ENCODE measurements around the gene GREB1.

GREB1 gene

GRCh38 chr2:11662882-11663281 lies 129.0 kb downstream of the GREB1 start:
- DNase-seq (ENCODE audit: low spot score), result no peak

DNA sequence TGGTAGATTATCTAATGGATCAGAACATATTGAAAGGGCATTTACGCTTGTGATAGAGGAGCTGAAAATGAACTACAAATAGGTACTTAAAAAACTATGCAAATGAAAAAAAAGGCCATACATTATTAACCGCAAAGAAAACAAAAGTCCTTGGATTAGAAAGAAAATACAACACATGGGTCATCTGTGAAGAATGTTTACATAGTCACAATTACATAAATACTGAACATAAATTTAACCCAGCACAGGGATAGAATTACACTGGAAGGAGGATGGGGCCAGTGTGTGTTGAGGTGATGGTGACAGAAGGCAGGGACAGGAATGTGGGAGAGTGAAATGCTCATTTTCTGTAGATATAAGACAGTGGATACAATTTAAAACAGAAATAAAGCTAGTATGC lies 129.6 kb downstream of the GREB1 start:
- no peak for DNase-seq (ENCODE audit: low spot score)

GRCh38 chr2:11665028-11665427 lies 131.2 kb downstream of the GREB1 start:
- no peak for DNase-seq (ENCODE audit: low spot score)

DNA sequence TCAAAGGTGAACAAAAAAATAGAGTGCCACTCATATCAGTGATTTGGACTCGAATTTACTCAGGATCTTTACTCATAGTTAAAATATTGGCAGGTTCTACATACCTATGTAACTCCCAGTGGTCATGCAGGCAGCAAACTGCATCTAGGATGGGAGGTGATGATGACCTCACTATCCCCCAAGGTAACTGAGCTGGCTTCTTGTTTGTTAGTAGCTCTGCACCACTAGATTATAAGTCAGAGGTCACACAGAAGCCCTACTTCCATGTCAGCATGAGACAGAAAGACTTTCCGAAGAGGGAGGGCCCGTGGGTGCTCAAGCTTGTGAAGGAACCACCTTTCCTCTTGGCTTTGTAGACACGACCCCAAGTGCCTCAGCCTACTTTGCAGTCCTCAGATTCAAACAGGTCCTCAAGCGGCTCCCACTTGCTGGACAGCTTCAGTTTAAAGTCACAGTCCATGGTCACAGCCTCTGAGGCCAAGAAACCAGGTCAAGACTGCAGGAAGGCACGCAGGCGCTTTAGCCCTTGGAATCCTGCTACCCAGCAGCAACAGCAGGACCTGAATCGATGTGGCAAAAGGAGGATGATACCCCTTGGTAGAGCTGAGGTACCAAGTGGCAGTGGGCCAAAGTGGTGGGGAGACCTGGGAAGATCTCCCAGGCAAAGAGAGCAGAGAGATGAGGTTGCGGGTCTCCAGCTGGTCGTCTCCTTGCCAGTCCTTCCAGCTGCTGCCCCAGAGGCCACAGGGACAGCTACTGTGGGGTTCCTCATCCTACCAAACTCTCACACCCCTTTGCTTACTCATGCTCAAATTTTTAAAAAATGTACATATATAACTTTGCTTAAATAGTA lies 131.9 kb downstream of the GREB1 start:
- no peak for DNase-seq (ENCODE audit: low spot score)

DNA sequence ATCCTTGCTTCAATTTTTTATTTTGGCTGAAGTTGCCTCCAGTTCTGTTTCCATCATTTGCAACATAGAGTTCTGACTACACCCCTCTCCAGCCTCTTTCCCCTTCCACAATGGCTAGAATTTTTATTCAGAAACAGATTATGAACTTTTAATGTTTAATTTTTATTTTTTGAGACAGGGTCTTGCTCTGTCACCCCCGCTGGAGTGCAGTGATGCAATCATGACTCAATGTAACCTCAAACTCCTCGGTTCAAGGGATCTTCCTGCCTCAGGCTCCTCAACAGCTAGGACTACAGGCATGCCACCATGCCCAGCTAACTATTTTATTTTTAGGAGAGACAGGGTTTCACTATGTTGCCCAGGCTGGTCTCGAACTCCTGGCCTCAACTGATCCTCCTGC lies 133.3 kb downstream of the GREB1 start:
- DNase-seq (ENCODE audit: low spot score), result no peak

DNA sequence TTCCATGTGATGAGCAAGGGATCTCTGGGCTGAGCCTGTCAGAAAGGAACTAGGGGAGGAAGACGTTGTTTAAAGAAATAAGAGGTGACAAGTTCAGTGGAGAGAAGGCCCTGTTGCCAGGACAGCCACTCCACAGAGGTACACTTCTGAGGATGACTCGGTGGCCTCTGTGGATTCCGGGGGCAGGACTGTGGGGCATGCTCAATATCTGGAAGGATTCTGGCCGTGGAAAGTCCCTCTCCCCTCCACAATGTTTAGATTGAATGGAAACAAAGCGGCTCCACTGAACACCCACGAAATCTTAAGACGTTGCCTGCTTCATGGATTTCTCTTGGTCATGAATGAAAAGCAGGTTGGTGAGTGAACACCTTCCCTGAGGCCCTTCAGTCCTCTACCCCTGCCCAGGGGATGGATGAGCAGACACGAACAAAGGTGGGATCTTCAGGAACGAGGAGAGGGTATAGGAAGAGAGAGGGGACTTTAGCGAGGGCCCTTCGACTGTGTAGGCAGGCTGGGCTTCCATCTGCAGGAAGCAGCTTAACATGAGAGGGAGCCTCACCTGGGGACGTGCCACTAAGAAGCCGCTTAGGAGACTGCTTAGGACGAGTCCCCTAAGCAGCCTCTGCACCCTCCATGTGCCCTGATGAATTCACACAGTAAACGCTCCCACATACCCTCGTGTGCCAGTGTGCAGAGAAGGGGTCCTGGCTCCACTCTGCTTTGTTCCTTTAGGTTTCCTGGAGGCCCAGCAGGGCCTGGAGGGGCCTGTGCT lies 134.2 kb downstream of the GREB1 start:
- DNase-seq (ENCODE audit: low spot score), result no peak

DNA sequence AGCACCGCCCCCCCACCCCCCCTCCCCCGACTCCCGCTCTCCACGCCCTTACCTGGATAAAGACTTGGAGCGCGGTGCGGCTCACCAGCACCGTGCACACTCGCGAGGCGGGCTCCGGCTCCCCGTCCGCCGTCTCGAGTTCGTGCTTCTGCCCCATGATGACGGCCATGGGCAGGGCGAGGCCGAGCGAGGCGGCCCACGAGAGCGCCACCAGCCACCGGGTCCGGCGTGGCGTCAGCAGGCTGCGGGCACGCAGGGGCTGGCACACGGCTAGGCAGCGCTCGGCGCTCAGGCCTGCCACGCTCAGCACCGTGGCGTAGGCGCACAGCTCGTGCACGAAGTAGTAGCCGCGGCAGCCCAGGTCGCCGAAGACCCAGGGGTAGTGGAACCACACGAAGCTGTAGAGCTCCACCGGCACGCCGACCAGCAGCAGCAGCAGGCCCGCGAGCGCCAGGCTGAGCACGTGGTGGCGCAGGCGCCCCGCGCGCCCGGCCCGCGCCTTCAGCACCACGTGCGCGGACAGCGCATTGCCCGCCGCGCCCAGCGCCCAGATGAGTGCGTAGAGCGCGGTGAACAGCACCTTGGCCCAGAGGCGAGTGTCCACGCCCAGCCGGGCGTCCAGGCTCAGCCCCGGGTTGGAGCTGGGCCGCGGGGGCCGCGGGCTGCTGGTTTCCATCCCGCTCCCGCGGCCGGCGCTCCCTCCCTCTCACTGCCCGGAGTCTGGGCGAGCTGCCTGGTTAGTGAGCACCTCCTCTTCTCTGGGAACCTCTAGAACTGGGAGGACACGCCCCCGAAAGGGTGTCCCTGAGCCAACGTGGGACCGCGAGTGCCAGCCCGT lies 135.8 kb downstream of the GREB1 start, which contains the start of gene NTSR2:
NTSR2 (minus strand) TSS at position 742 of the 838 bp plus-strand sequence; CDS start at position 676, 66 bp downstream.
- DNase-seq (ENCODE audit: low spot score), result no peak

- DNase-seq (ENCODE audit: low spot score), result no peak
Observed at GRCh38 chr2:11672407-11672806, 138.6 kb downstream of the GREB1 start.

GRCh38 chr2:11674983-11675382 lies 141.1 kb downstream of the GREB1 start:
- no peak for DNase-seq (ENCODE audit: low spot score)

- no peak for DNase-seq (ENCODE audit: low spot score)
Observed at GRCh38 chr2:11675423-11676112, 141.7 kb downstream of the GREB1 start.

DNA sequence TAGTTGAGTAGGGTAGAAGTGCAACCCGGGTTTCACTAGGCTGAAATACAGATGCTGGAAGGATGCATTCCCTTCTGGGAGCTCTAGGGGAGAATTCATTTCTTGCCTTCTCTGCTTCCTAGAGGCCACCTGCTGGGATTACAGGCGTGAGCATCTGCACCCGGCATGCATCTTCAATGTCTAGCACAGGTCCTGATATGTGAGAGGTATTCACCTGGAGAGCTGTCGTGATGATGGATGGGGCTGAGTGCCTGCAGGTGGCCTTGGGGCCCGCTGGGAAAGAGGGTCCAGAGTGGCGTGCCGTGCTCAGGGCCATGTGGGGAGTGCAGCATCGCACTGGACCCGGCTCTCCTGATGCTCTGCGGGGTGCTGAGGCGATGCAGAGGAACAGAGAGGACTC lies 142.8 kb downstream of the GREB1 start:
- no peak for DNase-seq (ENCODE audit: low spot score)

- DNase-seq (ENCODE audit: low spot score), result no peak
Observed at GRCh38 chr2:11677136-11678055, 143.6 kb downstream of the GREB1 start.

GRCh38 chr2:11678306-11678960 lies 144.6 kb downstream of the GREB1 start:
- DNase-seq (ENCODE audit: low spot score), result no peak

GRCh38 chr2:11679016-11679415 lies 145.2 kb downstream of the GREB1 start:
- no peak for DNase-seq (ENCODE audit: low spot score)

- no peak for DNase-seq (ENCODE audit: low spot score)
Observed at GRCh38 chr2:11679486-11680181, 145.8 kb downstream of the GREB1 start.

DNA sequence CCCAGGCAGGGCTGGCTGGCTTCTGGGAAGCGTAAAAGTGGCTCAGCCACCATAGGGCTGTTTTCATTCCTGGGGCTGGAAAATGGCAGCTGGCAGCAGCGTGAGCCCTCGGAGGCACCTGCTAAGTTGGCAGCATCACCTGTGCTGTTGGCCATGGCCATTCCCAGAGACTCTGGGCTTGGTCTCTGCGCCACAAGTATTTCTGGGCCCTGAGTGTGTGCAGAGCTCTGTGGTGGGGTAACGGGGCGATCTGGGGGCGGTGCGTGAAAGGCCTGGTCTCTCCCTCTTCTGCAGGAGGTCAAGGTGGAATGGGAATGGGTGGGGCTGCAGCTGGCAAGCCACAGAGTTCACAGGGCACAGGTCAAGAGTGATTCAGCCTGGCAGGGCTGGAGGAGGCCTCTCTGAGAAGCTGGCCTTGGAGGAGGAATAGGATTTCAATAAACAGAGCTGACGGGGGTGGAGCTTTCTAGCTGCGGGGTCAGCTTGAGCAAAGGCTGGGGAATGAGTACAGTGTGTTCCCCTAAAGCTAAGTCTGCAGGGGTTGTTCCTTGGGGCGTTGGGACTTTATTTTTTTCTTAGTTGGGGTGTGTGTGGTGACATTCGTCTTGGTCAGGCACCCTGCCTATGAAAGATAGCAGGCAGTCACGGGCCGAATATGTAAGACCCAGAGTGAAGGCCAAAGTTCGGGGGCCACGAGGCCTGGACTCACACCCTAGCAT lies 146.5 kb downstream of the GREB1 start:
- no peak for DNase-seq (ENCODE audit: low spot score)

GRCh38 chr2:11680901-11681721 lies 147.3 kb downstream of the GREB1 start:
- no peak for DNase-seq (ENCODE audit: low spot score)

Measured in CD4-positive, alpha-beta T cell treated with Interleukin-15 for 4 hours (primary cell).